Upper lobe of left lung (tissue), 4 donors: ENCODE data around the gene SELENOS.

Source experiments
- CTCF ChIP-seq, 6 experiments: fragments of 450-650 bp in 4 of 6; fragments of 200-600 bp in 2 of 6; sonication (generic) in 2 of 6; IDR thresholded peaks; one replicate each; pipeline ENCODE4 v1.5.1; 2016 to 2019; ENCODE audit warnings: antibody characterized with exemption in 6 of 6
- POLR2AphosphoS5 ChIP-seq, 2 donors: sonication (generic); formaldehyde crosslinking; IDR thresholded peaks; one replicate each; pipeline ENCODE4 v1.5.1; 2017; ENCODE audit warnings: antibody characterized with exemption in 2 of 2

- no peak for TF ChIP-seq CTCF (IDR thresholded peaks at IDR 0.05)
- TF ChIP-seq POLR2AphosphoS5 (IDR thresholded peaks at IDR 0.05): no peak
Observed at GRCh38 chr15:101246391-101246790, 30.9 kb downstream of the SELENOS start.
